ENCODE data around the gene ERBIN.

The ERBIN gene

DNA sequence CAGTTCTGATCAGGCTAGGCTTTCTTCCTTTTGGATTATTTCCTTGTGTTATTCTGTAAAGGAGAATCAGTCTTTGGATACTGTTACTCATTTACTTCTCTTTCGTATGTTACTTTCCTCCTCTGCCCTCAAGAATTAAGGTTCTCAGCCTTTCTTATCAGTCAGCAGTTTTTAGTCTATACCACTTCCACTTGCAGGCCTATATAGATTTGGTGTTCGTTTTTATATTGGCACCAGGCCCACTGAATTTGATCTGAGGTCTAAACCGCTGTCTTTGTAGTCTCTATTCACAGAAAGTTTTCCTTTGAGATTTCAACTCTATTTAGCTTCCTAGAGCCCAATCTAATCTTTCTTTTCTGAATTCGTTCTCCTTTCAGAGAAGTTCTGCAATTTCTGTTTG is 62.8 kb downstream of the ERBIN start:
- H3K9ac ChIP-seq (ENCODE audit: low read length): no peak overlapping the region
- 0 out of 2 replicates have a peak, but pooled peaks cover 11% of the 10 kb centered on the region for H3F3A ChIP-seq (ENCODE audit: insufficient read depth)
- no peaks in the 10 kb centered on the region for H3K9me2 ChIP-seq (replicated peaks; ENCODE audit: insufficient read depth, low read length)
- H3K27me3 ChIP-seq (ENCODE audit: low read length): no peaks in the 10 kb centered on the region
- H3K79me2 ChIP-seq (ENCODE audit: insufficient read depth, low read length): peaks cover 56% of the 10 kb centered on the region
- H3K4me3 ChIP-seq (ENCODE audit: insufficient read depth, low read length, poor library complexity, severe bottlenecking): no peak overlapping the region
- H3K27ac ChIP-seq (ENCODE audit: low read depth, low read length): no peak overlapping the region
- no peak overlapping the region for H2AFZ ChIP-seq (ENCODE audit: low read depth, low read length, severe bottlenecking)
- TF ChIP-seq CTCF (IDR thresholded peaks at IDR 0.05; ENCODE audit: insufficient read depth, low read length, poor library complexity, severe bottlenecking): no peak
- no peak for TF ChIP-seq EZH2phosphoT487 (conservative IDR thresholded peaks at IDR 0.05; ENCODE audit: low read length)
- H4K20me1 ChIP-seq (ENCODE audit: low read depth, low read length): peaks cover 16% of the 10 kb centered on the region
- H3K36me3 ChIP-seq (ENCODE audit: low read length): peaks cover 21% of the 10 kb centered on the region; the same call in 1 of the 2 replicates
- H3K9me3 ChIP-seq (ENCODE audit: insufficient read depth, low read length): no peaks in the 10 kb centered on the region
- no peak overlapping the region for H3K4me2 ChIP-seq (ENCODE audit: low read depth, low read length, poor library complexity, severe bottlenecking)

- TF ChIP-seq CTCF (IDR thresholded peaks at IDR 0.05; ENCODE audit: insufficient read depth, low read length, poor library complexity, severe bottlenecking) (no peak), EZH2phosphoT487 (conservative IDR thresholded peaks at IDR 0.05; ENCODE audit: low read length) (no peak)
- Histone ChIP-seq H2AFZ (ENCODE audit: low read depth, low read length, severe bottlenecking) (no peak overlapping the region), H3K9me2 (replicated peaks; ENCODE audit: insufficient read depth, low read length) (no peaks in the 10 kb centered on the region), H3K4me3 (ENCODE audit: insufficient read depth, low read length, poor library complexity, severe bottlenecking) (no peak overlapping the region), H4K20me1 (ENCODE audit: low read depth, low read length) (peaks cover 12% of the 10 kb centered on the region; the same call in 1 of the 2 replicates), H3K36me3 (ENCODE audit: low read length) (peaks cover 29% of the 10 kb centered on the region; the same call in 1 of the 2 replicates), H3K9ac (ENCODE audit: low read length) (no peak overlapping the region), H3K79me2 (ENCODE audit: insufficient read depth, low read length) (peaks cover 47% of the 10 kb centered on the region), H3K27ac (ENCODE audit: low read depth, low read length) (no peak overlapping the region), H3K9me3 (ENCODE audit: insufficient read depth, low read length) (no peaks in the 10 kb centered on the region), H3K4me2 (ENCODE audit: low read depth, low read length, poor library complexity, severe bottlenecking) (no peak overlapping the region), H3K27me3 (ENCODE audit: low read length) (no peaks in the 10 kb centered on the region), H3F3A (ENCODE audit: insufficient read depth) (0 out of 2 replicates have a peak, but pooled peaks cover 14% of the 10 kb centered on the region)
These were observed 66.3 kb downstream of the ERBIN start for GRCh38 chr5:65992630-65993029.

GRCh38 chr5:65994117-65994786 is 67.9 kb downstream of the ERBIN start:
- TF ChIP-seq CTCF (IDR thresholded peaks at IDR 0.05; ENCODE audit: insufficient read depth, low read length, poor library complexity, severe bottlenecking): no peak
- no peak for TF ChIP-seq EZH2phosphoT487 (conservative IDR thresholded peaks at IDR 0.05; ENCODE audit: low read length)
- Histone ChIP-seq H3K36me3 (ENCODE audit: low read length) (peaks cover 29% of the 10 kb centered on the region; the same call in 1 of the 2 replicates), H3K4me3 (ENCODE audit: insufficient read depth, low read length, poor library complexity, severe bottlenecking) (no peak overlapping the region)

More at GRCh38 chr5:65994117-65994786, 67.9 kb downstream of the ERBIN start:
- Histone ChIP-seq H3K79me2 (ENCODE audit: insufficient read depth, low read length) (peaks cover 37% of the 10 kb centered on the region), H3K4me2 (ENCODE audit: low read depth, low read length, poor library complexity, severe bottlenecking) (no peak overlapping the region), H3K9ac (ENCODE audit: low read length) (no peak overlapping the region), H4K20me1 (ENCODE audit: low read depth, low read length) (peaks cover 12% of the 10 kb centered on the region; the same call in 1 of the 2 replicates), H3K9me2 (replicated peaks; ENCODE audit: insufficient read depth, low read length) (no peaks in the 10 kb centered on the region), H3F3A (ENCODE audit: insufficient read depth) (0 out of 2 replicates have a peak, but pooled peaks cover 12% of the 10 kb centered on the region), H3K27ac (ENCODE audit: low read depth, low read length) (no peak overlapping the region), H2AFZ (ENCODE audit: low read depth, low read length, severe bottlenecking) (no peak overlapping the region), H3K9me3 (ENCODE audit: insufficient read depth, low read length) (no peaks in the 10 kb centered on the region), H3K27me3 (ENCODE audit: low read length) (no peaks in the 10 kb centered on the region)
